NCI-H345 (cell line): ENCODE results near the gene RAMP2.
"Not testable (repeated sequence)": the region's sequence is repeated elsewhere in the genome, so short reads cannot be mapped to it uniquely, and the experiment has no call there.

Experiments
- DNase-seq: peaks from one replicate; lab custom pipeline; 2025; lab: John Stamatoyannopoulos, UW

Gene RAMP2, protein sequence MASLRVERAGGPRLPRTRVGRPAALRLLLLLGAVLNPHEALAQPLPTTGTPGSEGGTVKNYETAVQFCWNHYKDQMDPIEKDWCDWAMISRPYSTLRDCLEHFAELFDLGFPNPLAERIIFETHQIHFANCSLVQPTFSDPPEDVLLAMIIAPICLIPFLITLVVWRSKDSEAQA

DNA sequence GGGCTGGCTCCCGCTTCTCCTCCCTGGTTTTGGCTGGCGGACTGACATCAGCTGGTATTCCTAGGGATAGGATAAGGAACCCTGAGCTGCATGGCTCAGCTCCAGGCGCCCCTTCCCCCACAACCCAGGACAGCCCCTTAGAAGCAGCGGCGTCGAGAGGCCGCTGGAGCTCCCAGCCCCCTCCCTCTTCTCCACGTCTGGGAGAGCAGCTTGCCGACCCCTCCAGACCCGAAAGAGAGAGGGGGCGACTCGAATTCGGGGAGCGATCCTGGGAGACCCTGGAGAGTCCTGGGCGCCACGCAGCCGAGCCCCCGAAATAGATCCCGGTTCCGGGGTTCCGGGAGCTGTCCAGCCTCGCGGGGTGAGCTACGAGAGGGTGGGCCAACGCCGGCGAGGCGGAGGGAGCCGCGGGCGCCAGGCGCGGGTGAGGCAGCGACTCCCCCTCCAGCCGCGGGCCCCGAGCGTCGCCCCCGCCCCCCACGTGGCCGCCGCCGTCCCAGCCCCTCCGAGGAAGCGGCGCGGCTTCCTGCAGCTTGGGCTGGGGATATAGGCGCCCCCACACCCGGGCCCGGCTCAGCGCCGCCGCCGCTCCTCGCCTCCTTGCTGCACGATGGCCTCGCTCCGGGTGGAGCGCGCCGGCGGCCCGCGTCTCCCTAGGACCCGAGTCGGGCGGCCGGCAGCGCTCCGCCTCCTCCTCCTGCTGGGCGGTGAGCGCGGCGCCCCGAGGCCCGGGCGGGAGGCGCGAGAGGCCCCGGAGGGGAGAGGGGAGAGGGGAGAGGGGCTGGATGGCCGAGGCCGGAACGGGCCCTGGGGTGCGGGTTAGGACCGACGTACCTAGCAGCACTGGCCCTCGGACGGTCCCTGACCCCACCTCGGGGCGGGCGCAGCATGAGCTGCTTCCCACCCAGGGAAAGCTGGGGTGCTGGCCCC lies at the start of gene RAMP2:
TSS of gene RAMP2 (plus strand) at position 576 of the 930 bp plus-strand sequence. CDS start at position 611, 35 bp downstream.
- no peak for DNase-seq

GRCh38 chr17:42720996-42721583 lies 39.9 kb upstream of the RAMP2 start:
- peak; percentile 64 for DNase-seq

GRCh38 chr17:42723636-42724035 lies 37.4 kb upstream of the RAMP2 start:
- DNase-seq: no peak

DNA sequence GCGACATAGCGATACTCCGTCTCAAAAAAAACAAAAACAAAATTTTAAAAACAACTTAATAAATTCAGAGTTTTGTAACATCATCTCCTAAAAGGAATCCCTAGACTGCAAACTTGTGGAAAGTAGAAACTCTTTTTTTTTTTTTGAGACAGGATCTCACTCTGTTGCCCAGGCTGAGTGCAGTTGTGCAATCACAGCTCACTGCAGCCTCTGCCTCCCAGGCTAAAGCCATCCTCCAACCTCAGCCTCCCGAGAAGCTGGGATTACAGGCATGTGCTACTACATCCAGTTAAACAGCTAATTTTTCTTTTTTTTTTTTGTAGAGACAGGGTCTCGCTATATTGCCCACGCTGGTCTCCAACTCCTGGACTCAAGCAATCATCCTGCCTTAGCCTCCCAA lies 35.9 kb upstream of the RAMP2 start:
- no peak for DNase-seq

- DNase-seq: no peak
Measured at GRCh38 chr17:42740699-42741098, 20.3 kb upstream of the RAMP2 start.

GRCh38 chr17:42742916-42743315 lies 18.1 kb upstream of the RAMP2 start:
- DNase-seq: not testable (repeated sequence)

GRCh38 chr17:42743595-42744282 lies 17.3 kb upstream of the RAMP2 start:
- DNase-seq: no peak

DNA sequence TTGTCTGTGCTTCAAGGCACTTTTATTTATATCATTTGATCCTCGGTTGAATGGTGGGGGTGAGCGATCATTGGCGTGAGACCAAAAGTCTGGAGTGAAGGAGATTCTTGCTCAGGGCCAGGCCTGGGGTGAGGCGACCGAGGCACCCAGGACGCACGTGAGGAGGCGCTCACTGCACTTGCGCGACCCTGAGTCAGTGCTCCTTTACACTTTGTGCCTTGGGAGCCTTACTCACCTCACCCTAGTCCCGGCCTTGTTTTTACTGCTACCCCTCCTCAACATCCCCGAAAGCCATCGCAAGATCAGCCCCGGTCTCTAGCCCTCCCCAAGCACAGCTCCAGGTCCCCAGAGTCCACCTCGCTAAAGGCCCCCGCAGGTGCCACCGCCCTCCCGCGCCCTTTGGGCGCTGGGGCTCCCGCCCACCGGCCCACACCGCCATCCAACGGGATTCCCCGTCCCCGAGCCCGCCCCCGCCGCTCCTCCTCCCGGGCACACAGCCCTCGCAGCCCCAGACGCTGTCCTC lies 16.7 kb upstream of the RAMP2 start:
- DNase-seq: peak; percentile 82

DNA sequence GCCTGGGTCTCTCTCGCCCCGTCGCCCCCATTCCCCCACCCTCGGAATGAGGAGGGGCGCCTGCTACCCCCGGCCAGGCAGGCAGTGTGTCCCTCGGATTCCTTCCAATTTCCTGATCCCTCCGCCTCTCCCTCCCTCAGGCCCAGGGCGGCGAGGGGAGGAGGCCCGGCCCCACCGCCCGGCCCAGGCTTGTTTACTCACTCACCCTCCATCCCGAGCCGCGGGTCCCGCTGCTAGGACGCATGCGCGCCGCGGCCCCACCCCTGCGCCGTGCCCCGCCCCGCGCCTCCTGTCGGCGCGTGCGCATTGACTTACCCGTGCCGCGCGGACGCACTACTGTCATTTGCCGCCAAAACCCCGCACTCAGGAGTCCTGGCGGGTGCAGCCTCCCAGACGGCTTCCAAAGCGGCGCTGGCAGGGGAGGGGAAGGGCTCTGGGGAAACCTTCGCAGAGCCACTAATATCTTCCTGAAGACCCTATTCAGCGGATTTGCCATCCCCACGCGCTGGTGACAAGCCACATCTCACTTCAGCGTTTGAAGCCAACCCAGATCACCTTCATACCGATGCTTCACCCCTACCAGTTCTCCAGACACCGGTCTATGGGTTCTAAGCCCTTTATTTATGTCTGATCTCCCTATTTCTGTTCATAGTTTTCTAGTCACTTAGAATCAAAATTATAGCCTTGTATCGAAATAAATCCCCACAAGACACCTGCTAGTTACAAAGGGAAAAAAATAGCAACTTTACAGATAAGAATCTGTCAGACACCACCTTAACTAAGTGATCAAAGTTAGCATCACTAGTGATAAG lies 16.0 kb upstream of the RAMP2 start, which contains the start of gene EZH1:
TSS of gene EZH1 (minus strand) at position 235 of the 812 bp plus-strand sequence. CDS start 16,099 bp downstream, outside the sequence.
- peak; percentile 95 for DNase-seq

DNA sequence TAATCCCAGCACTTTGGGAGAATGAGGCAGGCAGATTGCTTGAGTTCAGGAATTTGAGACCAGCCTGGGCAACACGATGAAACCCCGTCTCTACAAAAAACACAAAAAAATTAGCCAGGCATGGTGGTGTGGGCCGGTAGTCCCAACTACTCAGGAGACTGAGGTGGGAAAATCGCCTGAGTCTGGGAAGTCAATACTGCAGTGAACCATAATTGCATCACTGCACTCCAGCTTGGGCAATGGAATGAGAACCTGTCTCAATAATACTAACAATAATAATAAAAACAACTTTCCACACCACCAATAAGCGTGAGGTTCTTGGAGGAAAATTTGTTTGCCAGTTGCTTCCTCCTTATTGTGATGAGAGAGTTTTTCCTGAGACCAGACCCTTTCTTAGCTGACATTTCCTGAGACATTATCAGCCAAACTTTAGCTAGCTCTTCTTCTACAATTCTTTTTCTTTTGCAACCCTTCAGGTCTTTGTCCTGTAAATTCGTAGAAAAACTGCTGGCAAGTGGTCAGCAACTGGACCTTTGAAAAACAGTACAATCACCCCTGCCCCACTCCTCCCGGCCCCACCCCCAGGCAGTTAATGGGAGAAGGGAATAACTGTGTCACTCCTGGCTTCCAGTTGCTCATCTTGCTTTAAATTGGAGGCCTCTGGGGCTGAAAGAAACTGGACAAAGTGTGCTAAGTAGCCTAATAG lies 12.7 kb upstream of the RAMP2 start:
- DNase-seq: no peak

DNA sequence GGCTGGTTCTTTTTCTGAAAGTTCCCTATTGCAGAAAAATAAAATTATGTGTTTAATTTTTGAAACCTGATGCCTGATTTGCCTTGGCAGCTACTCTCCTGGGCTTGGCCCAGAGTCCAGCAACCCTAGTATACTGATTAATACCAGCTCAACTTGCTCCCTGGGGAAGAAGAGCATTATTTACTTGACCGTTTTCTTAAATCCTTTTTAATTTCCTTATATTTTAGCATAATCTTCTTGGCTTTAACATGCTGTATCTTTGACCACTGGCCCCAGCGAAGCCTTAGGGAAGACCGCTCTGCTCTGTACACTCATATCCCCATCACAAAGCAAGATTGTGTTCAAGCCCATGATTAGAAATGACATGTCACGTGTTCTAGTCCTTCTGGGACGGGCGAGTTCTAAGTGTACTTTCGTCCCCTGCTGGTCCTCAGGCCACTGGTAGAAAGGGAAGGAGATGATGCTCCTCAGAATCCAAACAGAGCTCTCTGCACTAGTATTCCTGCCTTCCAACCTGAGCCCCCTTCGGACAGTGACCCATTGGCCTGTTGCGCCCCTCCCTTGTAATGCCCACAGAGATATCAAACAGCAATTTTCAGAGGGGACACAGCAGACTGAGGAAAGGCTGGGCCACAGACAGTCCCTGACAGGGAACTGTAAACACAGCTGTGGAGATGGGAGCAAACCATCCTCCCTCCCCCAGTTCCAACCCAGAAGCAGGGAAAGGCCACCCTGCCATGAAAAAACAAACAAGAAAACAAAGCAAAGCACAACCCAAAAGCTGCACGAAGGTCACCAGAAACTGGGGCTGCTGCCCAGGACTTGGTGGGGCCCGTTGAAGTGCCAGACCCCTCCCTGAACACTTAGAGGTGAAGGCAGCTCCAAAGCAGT lies 11.9 kb upstream of the RAMP2 start:
- DNase-seq: no peak

DNA sequence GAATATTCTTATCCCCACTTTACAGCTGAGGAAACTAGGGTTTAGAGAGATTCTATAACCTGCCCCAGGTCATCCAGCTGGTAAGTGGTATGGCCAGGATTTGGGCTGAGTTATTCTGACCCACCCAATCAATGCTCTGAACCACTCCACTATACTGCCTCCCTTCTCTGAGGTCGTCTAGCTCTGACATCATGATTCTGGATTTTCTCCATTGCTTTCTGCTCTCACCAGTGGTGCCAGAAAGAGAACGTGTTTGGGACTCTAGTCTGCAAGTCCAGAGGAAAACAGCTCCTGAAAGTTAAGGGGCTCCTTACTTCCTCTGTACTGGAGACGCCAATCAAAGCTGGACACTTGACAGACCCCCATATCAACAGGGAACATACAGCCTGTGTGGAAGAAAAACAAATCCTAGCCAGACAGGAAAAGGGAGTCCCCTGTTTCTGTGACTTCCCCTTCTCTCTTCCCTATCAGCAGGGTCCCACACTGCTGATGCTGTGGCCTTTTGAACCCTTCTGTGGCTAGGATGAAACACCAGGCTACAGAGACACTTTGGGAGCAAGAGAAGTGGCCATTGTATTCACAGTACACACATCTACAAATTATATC lies 10.2 kb upstream of the RAMP2 start:
- no peak for DNase-seq

DNA sequence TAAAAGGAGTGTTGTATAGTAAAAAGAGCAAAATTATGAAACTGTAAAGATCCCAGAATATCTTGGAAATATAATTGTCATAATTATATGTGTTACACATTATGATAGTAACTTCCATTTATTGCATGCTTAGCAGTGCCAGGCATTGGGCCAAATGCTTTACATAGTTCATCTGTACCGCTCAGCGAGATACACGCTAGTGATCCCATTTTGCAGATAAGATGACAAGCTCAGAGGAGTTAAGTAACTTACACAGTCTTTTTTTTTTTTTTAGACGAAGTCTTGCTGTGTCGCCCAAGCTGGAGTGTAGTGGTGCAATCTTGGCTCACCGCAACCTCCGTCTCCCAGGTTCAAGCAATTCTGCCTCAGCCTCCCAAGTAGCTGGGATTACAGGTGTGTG lies 9.4 kb upstream of the RAMP2 start:
- no peak for DNase-seq

- no peak for DNase-seq
Measured at GRCh38 chr17:42754782-42755181, 6.2 kb upstream of the RAMP2 start.

- DNase-seq: no peak
Measured at GRCh38 chr17:42759982-42760651, 910 bp upstream of the RAMP2 start.

GRCh38 chr17:42761638-42762037 lies 611 bp downstream of the RAMP2 start:
- DNase-seq: no peak

DNA sequence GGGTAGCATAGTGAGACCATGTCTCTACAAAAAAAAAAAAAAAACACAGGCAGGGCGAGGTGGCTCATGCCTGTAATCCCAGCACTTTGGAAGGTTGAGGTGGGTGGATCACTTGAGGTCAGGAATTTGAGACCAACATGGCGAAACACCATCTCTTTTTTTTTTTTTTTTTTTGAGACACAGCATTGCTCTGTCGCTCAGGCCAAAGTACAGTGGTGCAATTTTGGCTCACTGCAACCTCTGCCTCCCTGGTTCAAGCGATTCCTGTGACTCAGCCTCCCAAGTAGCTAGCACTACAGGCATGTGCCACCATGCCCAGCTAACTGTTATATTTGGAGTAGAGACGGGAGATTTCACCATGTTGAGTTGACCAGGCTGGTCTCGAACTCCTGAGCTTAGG lies 5.1 kb downstream of the RAMP2 start:
- no peak for DNase-seq

GRCh38 chr17:42767512-42767911 lies 6.5 kb downstream of the RAMP2 start:
- no peak for DNase-seq
